Activated naive CD8-positive, alpha-beta T cell treated with anti-CD3 and anti-CD28 coated beads, Interleukin-2, amount 10 ng/mL, durations not matched to agents 7 days and 5 days (primary cell): ENCODE measurements around the gene RILP. TPM values are rescaled to one million over a fixed set of nuclear protein-coding genes. Genes with fewer than 3 reads are reported as not detected.

Experiments
- ATAC-seq: fragments of 150-1000 bp; cut with Tn5 transposase; one replicate; pipeline ENCODE4 v1.10.0; 2021; ENCODE audit warnings: low read depth, moderate library complexity
- POLR2A ChIA-PET: fragments of 350-600 bp; sonication (Branson Sonifier 250); formaldehyde crosslinking; loops from one replicate; lab custom pipeline; 2021; ENCODE audit warnings: antibody characterized with exemption; lab: Charles Lee
- DNase-seq: peaks from one replicate; pipeline ENCODE4 v3.0.0; 2021
- H3K27ac Mint-ChIP-seq: one replicate; pipeline ENCODE4 v1.8.0; 2022; ENCODE audit warnings: mild to moderate bottlenecking, mixed read lengths
- H3K27me3 Mint-ChIP-seq: one replicate; pipeline ENCODE4 v1.8.0; 2022; ENCODE audit warnings: mild to moderate bottlenecking, moderate library complexity, mixed read lengths
- H3K36me3 Mint-ChIP-seq: one replicate; pipeline ENCODE4 v1.8.0; 2021; ENCODE audit warnings: mild to moderate bottlenecking, mixed read lengths
- H3K4me1 Mint-ChIP-seq: one replicate; pipeline ENCODE4 v1.8.0; 2021; ENCODE audit warnings: mixed read lengths
- H3K4me3 Mint-ChIP-seq: one replicate; pipeline ENCODE4 v1.8.0; 2022; ENCODE audit warnings: mild to moderate bottlenecking, moderate library complexity, mixed read lengths
- H3K9me3 Mint-ChIP-seq: one replicate; pipeline ENCODE4 v1.8.0; 2021; ENCODE audit warnings: mixed read lengths
- total RNA-seq, 2 experiments: library from RNA; stranded (reverse); gene quantifications; one replicate each; pipeline ENCODE4 v1.2.3, GENCODE V29; 2021

RILP gene
- total RNA-seq, 2 experiments from 2014 or later = 8.2 to 8.9 TPM

- Mint-ChIP-seq H3K4me3 (no peak overlapping the region), H3K4me1 (peaks cover 13% of the 10 kb centered on the region), H3K36me3 (no peaks in the 10 kb centered on the region), H3K9me3 (no peaks in the 10 kb centered on the region), H3K27me3 (peaks cover 30% of the 10 kb centered on the region), H3K27ac (no peak overlapping the region)
- ATAC-seq (no peak), DNase-seq (no peak)
- POLR2A ChIA-PET = interaction anchor here (0.6 to 2.4 kb wide), 5 partner anchors 11 to 233 kb away, joined by 3 to 16 read pairs (median 4); partner anchors contain the start of gene RILP
Observed at GRCh38 chr17:1630662-1631061, 19.0 kb downstream of the RILP start.

GRCh38 chr17:1629504-1630310, 20.0 kb downstream of the RILP start:
- H3K36me3 Mint-ChIP-seq = no peaks in the 10 kb centered on the region
- no peaks in the 10 kb centered on the region for H3K9me3 Mint-ChIP-seq
- POLR2A ChIA-PET = interaction anchor here (0.7 to 2.4 kb wide), 4 partner anchors 12 to 364 kb away, joined by 3 to 16 read pairs (median 3); partner anchors contain the start of gene RILP
- H3K4me1 Mint-ChIP-seq = peaks cover 13% of the 10 kb centered on the region
- peak overlapping the region; percentile 75 for H3K4me3 Mint-ChIP-seq
- peak overlapping the region; percentile 80 for H3K27ac Mint-ChIP-seq
- ATAC-seq = peak; percentile 41
- peak; percentile 85 for DNase-seq
- peaks cover 33% of the 10 kb centered on the region for H3K27me3 Mint-ChIP-seq

- Mint-ChIP-seq H3K4me3 (peak overlapping the region; percentile 82), H3K36me3 (no peaks in the 10 kb centered on the region), H3K4me1 (peaks cover 13% of the 10 kb centered on the region), H3K27me3 (peaks cover 34% of the 10 kb centered on the region), H3K9me3 (no peaks in the 10 kb centered on the region), H3K27ac (peak overlapping the region; percentile 80)
- POLR2A ChIA-PET = interaction anchor here (2.4 kb wide), 1 partner anchor 20 kb away, joined by 16 read pairs; the partner anchor contains the start of gene RILP
- ATAC-seq = peak; percentile 81
- peak; percentile 85 for DNase-seq
Observed at GRCh38 chr17:1628856-1629503, 20.7 kb downstream of the RILP start.

- DNase-seq = peak; percentile 85
- Mint-ChIP-seq H3K27me3 (peaks cover 32% of the 10 kb centered on the region), H3K9me3 (no peaks in the 10 kb centered on the region), H3K4me1 (peaks cover 13% of the 10 kb centered on the region), H3K4me3 (peak within 1 kb of the TSS; percentile 82), H3K27ac (peak within 1 kb of the TSS; percentile 80), H3K36me3 (no peaks in the 10 kb centered on the region)
- ATAC-seq = peak; percentile 75
- POLR2A ChIA-PET = no interaction called here
Observed at GRCh38 chr17:1627982-1628855, 21.4 kb downstream of the RILP start, which contains the start of gene SLC43A2. Gene SLC43A2 (minus strand): TSS chr17:1628834. CDS start chr17:1627874, 960 bp downstream.

- no peaks in the 10 kb centered on the region for H3K9me3 Mint-ChIP-seq
- H3K4me3 Mint-ChIP-seq = peak overlapping the region; percentile 64
- peaks cover 32% of the 10 kb centered on the region for H3K27me3 Mint-ChIP-seq
- no peak for DNase-seq
- H3K4me1 Mint-ChIP-seq = peaks cover 13% of the 10 kb centered on the region
- H3K27ac Mint-ChIP-seq = peak overlapping the region; percentile 12
- no peak for ATAC-seq
- POLR2A ChIA-PET = no interaction called here
- no peaks in the 10 kb centered on the region for H3K36me3 Mint-ChIP-seq
Observed at GRCh38 chr17:1627182-1627981, 22.3 kb downstream of the RILP start.

GRCh38 chr17:1626333-1626732, 23.3 kb downstream of the RILP start:
- H3K27ac Mint-ChIP-seq = peak overlapping the region; percentile 24

GRCh38 chr17:1625581-1625980, 24.1 kb downstream of the RILP start:
- H3K36me3 Mint-ChIP-seq = no peaks in the 10 kb centered on the region
- H3K4me1 Mint-ChIP-seq = peaks cover 13% of the 10 kb centered on the region
- POLR2A ChIA-PET = interaction anchor here (0.6 kb wide), 2 partner anchors 29 to 58 kb away, joined by 3 to 4 read pairs; no protein-coding TSS in a partner anchor
- H3K27ac Mint-ChIP-seq = no peak overlapping the region
- no peaks in the 10 kb centered on the region for H3K9me3 Mint-ChIP-seq
- no peak overlapping the region for H3K4me3 Mint-ChIP-seq
- H3K27me3 Mint-ChIP-seq = peaks cover 27% of the 10 kb centered on the region
- no peak for DNase-seq
- no peak for ATAC-seq

More at GRCh38 chr17:1626333-1626732, 23.3 kb downstream of the RILP start:
- Mint-ChIP-seq H3K4me1 (peaks cover 13% of the 10 kb centered on the region), H3K9me3 (no peaks in the 10 kb centered on the region), H3K36me3 (no peaks in the 10 kb centered on the region), H3K4me3 (no peak overlapping the region), H3K27me3 (peaks cover 32% of the 10 kb centered on the region)
- POLR2A ChIA-PET = interaction anchor here (0.6 kb wide), 1 partner anchor 59 kb away, joined by 4 read pairs; no protein-coding TSS in a partner anchor
- no peak for ATAC-seq
- no peak for DNase-seq

GRCh38 chr17:1625053-1625452, 24.6 kb downstream of the RILP start:
- no peak for DNase-seq
- H3K36me3 Mint-ChIP-seq = no peaks in the 10 kb centered on the region
- no peaks in the 10 kb centered on the region for H3K9me3 Mint-ChIP-seq
- H3K4me3 Mint-ChIP-seq = no peak overlapping the region
- H3K27ac Mint-ChIP-seq = no peak overlapping the region
- peaks cover 10% of the 10 kb centered on the region for H3K4me1 Mint-ChIP-seq
- H3K27me3 Mint-ChIP-seq = peaks cover 23% of the 10 kb centered on the region
- POLR2A ChIA-PET = interaction anchor here (0.6 kb wide), 1 partner anchor 29 kb away, joined by 3 read pairs; no protein-coding TSS in a partner anchor
- no peak for ATAC-seq

GRCh38 chr17:1624650-1625049, 25.0 kb downstream of the RILP start:
- no peaks in the 10 kb centered on the region for H3K36me3 Mint-ChIP-seq
- no peak overlapping the region for H3K4me3 Mint-ChIP-seq
- H3K9me3 Mint-ChIP-seq = no peaks in the 10 kb centered on the region
- H3K27ac Mint-ChIP-seq = no peak overlapping the region
- POLR2A ChIA-PET = no interaction called here
- ATAC-seq = no peak
- peaks cover 22% of the 10 kb centered on the region for H3K27me3 Mint-ChIP-seq
- DNase-seq = no peak
- peaks cover 8% of the 10 kb centered on the region for H3K4me1 Mint-ChIP-seq

GRCh38 chr17:1623057-1623630, 26.5 kb downstream of the RILP start:
- POLR2A ChIA-PET = no interaction called here
- Mint-ChIP-seq H3K36me3 (no peaks in the 10 kb centered on the region), H3K4me3 (no peak overlapping the region), H3K27me3 (peaks cover 22% of the 10 kb centered on the region), H3K9me3 (no peaks in the 10 kb centered on the region), H3K27ac (no peak overlapping the region), H3K4me1 (peaks cover 8% of the 10 kb centered on the region)
- DNase-seq = no peak
- ATAC-seq = no peak

GRCh38 chr17:1621273-1621954, 28.3 kb downstream of the RILP start:
- ATAC-seq (no peak), DNase-seq (no peak)
- Mint-ChIP-seq H3K9me3 (no peaks in the 10 kb centered on the region), H3K27ac (no peak overlapping the region), H3K4me3 (no peak overlapping the region), H3K4me1 (peaks cover under 1% of the 10 kb centered on the region), H3K27me3 (peaks cover 11% of the 10 kb centered on the region), H3K36me3 (no peaks in the 10 kb centered on the region)
- POLR2A ChIA-PET = no interaction called here
